ENCODE results near the gene INSR. TPM values are rescaled to one million over a fixed set of nuclear protein-coding genes. Genes with fewer than 3 reads are reported as not detected.

INSR gene
- total RNA-seq, 1 experiment from 2014 or later = 35.9 TPM

- no peak for TF ChIP-seq ZNF219 (CRISPR knock-in tag; IDR thresholded peaks at IDR 0.05; ENCODE audit: borderline replicate concordance)
- no peak for TF ChIP-seq ZNF263 (CRISPR knock-in tag; IDR thresholded peaks at IDR 0.05; ENCODE audit: low read depth)
These were observed 70.0 kb downstream of the INSR start (continued) for GRCh38 chr19:7224209-7224686.

- Mint-ChIP-seq H3K4me3 (no peak overlapping the region), H3K4me1 (peaks cover 14% of the 10 kb centered on the region), H3K9me3 (peaks cover 4% of the 10 kb centered on the region), H3K36me3 (no peaks in the 10 kb centered on the region), H3K27me3 (ENCODE audit: low read depth) (no peaks in the 10 kb centered on the region), H3K27ac (no peak overlapping the region)
- TF ChIP-seq TP53 (CRISPR knock-in tag; IDR thresholded peaks at IDR 0.05) (no peak), ZNF532 (CRISPR knock-in tag; IDR thresholded peaks at IDR 0.05; ENCODE audit: borderline replicate concordance) (no peak), ZNF121 (CRISPR knock-in tag; IDR thresholded peaks at IDR 0.05) (no peak), SMAD4 (CRISPR knock-in tag; IDR thresholded peaks at IDR 0.05) (no peak), ZNF138 (CRISPR knock-in tag; conservative IDR thresholded peaks at IDR 0.05) (no peak), RORB (CRISPR knock-in tag; IDR thresholded peaks at IDR 0.05) (no peak), MYBL2 (CRISPR knock-in tag; IDR thresholded peaks at IDR 0.05) (no peak)
- TF ChIP-seq, protein P1, sequence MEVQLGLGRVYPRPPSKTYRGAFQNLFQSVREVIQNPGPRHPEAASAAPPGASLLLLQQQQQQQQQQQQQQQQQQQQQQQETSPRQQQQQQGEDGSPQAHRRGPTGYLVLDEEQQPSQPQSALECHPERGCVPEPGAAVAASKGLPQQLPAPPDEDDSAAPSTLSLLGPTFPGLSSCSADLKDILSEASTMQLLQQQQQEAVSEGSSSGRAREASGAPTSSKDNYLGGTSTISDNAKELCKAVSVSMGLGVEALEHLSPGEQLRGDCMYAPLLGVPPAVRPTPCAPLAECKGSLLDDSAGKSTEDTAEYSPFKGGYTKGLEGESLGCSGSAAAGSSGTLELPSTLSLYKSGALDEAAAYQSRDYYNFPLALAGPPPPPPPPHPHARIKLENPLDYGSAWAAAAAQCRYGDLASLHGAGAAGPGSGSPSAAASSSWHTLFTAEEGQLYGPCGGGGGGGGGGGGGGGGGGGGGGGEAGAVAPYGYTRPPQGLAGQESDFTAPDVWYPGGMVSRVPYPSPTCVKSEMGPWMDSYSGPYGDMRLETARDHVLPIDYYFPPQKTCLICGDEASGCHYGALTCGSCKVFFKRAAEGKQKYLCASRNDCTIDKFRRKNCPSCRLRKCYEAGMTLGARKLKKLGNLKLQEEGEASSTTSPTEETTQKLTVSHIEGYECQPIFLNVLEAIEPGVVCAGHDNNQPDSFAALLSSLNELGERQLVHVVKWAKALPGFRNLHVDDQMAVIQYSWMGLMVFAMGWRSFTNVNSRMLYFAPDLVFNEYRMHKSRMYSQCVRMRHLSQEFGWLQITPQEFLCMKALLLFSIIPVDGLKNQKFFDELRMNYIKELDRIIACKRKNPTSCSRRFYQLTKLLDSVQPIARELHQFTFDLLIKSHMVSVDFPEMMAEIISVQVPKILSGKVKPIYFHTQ (CRISPR knock-in tag; IDR thresholded peaks at IDR 0.05) = no peak
- TF ChIP-seq, protein P2, sequence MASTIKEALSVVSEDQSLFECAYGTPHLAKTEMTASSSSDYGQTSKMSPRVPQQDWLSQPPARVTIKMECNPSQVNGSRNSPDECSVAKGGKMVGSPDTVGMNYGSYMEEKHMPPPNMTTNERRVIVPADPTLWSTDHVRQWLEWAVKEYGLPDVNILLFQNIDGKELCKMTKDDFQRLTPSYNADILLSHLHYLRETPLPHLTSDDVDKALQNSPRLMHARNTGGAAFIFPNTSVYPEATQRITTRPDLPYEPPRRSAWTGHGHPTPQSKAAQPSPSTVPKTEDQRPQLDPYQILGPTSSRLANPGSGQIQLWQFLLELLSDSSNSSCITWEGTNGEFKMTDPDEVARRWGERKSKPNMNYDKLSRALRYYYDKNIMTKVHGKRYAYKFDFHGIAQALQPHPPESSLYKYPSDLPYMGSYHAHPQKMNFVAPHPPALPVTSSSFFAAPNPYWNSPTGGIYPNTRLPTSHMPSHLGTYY (CRISPR knock-in tag; IDR thresholded peaks at IDR 0.05) = no peak
- ChIA-PET CTCF (interaction anchor here (1.2 kb wide), 1 partner anchor 131 kb away, joined by 7 read pairs; no protein-coding TSS in a partner anchor), POLR2A (no interaction called here)
- DNase-seq (ENCODE audit: low spot score) = no peak
- ATAC-seq = no peak
These were observed 70.8 kb downstream of the INSR start for GRCh38 chr19:7223429-7223828.

DNA sequence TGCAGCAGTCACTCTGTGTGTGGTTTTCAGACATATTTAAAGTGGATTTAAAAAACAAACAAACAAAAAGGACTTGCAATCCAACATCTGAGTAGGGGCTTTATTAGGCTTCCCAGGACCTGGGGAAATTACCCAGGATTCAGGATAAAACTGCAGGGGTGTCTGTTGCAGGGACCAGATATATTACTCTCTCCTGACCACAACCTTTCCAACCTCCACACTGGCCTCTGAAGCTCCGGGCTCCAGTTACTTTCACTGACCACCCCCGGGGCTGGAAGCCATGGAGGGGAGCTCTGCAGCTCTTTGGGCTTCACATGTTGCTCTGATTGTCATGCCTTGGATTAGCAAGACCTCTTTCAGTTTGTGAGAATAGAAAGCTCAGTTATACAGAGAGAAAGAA, 75.2 kb downstream of the INSR start:
- no peak overlapping the region for H3K27ac Mint-ChIP-seq
- H3K4me3 Mint-ChIP-seq = no peak overlapping the region
- CTCF ChIA-PET = no interaction called here
- DNase-seq (ENCODE audit: low spot score) (no peak), ATAC-seq (no peak)
- TF ChIP-seq ZNF281 (CRISPR knock-in tag; IDR thresholded peaks at IDR 0.05) (no peak), ZNF416 (CRISPR knock-in tag; IDR thresholded peaks at IDR 0.05) (no peak)
- H3K4me1 Mint-ChIP-seq = peaks cover 17% of the 10 kb centered on the region
- H3K9me3 Mint-ChIP-seq = peaks cover 4% of the 10 kb centered on the region
- POLR2A ChIA-PET = no interaction called here
- no peaks in the 10 kb centered on the region for H3K27me3 Mint-ChIP-seq (ENCODE audit: low read depth)
- no peaks in the 10 kb centered on the region for H3K36me3 Mint-ChIP-seq

Measured in WTC11 (cell line).